Heart left ventricle (tissue), 13 donors: ENCODE measurements around the gene C1orf105.

ENCODE experiments used
- POLR2A ChIP-seq, 2 donors: fragments of 450-650 bp; IDR thresholded peaks; one replicate each; pipeline ENCODE4 v1.6.1; 2017; ENCODE audit warnings: antibody characterized with exemption in 2 of 2, mild to moderate bottlenecking in 2 of 2, moderate library complexity in 2 of 2
- TF ChIP-seq, protein P1 (sequence below), 12 donors: fragments of 200-600 bp; sonication (generic) in 4 of 12; IDR thresholded peaks; one replicate each; pipeline versions ENCODE4 v1.5.0 to v1.8.0; 2018 to 2022; ENCODE audit warnings: antibody characterized with exemption in 12 of 12, mild to moderate bottlenecking in 5 of 12
- donor health status: ischemic (EF 13 %, LVEDD 7.1; RV severe dilation, severe dysfunction).
- donor health status: DM: no; HTN: yes; CAD: no.
- donor health status: DM: no; HTN: no; CAD: no.
- donor health status: ischemic (EF 25% LVEDD 6.9; RV normal size, moderate dysfunction).
- donor health status: ischemic (EF 25% LVEDD 5.7; RV mildly dilated, moderate dysfunction).
- donor health status: ischemic (EF 35%, LVEDD 5.7; RV mildly dilated, moderate dysfunction).
- donor health status: nonischemic (EF 11% LVEDD 7.7; RV severe dilation, severe dysfunction).
- donor health status: DM: yes; HTN: yes; CAD: no.
- donor health status: PGD.
- donor health status: ischemic (EF 29% LVEDD 5.4; RV normal size, mild dysfunction).
- donor health status: nonischemic (EF 23%, LVEDD 6.1; RV moderate dilation, normal function).

DNA sequence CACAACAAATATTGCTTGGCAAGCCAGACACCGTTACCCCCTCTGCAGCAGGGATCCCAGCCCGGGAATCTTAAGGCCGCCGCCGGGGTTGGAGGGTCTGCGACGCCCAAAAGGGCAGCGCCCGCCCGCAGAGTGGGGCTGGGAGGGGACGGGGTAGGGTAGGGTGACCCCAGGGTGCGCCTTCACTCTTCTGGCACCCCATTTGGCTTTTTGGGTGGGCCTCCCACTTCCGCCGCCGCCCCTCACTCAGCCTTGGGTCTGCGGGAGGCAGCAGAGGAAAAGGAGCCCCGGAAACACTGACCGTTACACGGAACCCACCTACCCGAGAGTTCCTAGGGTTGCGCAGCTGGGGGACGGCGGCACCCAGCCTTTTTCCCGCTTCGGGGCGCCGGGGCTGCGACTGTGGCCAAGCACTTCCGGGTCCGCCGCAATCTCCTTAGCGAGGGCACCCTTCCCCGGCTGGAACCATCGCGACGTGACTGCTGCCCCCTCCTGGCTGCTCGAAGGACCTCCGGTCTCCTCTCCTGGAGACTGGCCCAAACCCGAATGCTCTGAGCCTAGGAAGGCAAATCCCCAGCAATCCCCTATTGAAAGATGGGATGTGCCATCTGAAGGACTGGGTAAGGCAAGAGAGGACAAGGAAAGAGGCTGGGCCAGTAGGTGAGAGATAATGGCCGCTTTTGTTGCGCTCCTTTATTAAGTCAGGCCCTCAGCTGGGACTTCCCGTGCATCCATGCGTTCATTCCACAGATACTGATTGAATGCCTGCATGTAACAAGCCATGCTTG is 23.4 kb downstream of the C1orf105 start, which contains the start of gene PIGC:
- TF ChIP-seq, protein P1, sequence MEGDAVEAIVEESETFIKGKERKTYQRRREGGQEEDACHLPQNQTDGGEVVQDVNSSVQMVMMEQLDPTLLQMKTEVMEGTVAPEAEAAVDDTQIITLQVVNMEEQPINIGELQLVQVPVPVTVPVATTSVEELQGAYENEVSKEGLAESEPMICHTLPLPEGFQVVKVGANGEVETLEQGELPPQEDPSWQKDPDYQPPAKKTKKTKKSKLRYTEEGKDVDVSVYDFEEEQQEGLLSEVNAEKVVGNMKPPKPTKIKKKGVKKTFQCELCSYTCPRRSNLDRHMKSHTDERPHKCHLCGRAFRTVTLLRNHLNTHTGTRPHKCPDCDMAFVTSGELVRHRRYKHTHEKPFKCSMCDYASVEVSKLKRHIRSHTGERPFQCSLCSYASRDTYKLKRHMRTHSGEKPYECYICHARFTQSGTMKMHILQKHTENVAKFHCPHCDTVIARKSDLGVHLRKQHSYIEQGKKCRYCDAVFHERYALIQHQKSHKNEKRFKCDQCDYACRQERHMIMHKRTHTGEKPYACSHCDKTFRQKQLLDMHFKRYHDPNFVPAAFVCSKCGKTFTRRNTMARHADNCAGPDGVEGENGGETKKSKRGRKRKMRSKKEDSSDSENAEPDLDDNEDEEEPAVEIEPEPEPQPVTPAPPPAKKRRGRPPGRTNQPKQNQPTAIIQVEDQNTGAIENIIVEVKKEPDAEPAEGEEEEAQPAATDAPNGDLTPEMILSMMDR (IDR thresholded peaks at IDR 0.05) = peak; percentile 78 to 93 (median 86)
- TF ChIP-seq POLR2A (IDR thresholded peaks at IDR 0.05) = peak in 1 of 2 donors; percentile 52
